Measurements from ENCODE around the gene ME3. TPM values are rescaled to one million over a fixed set of nuclear protein-coding genes. Genes with fewer than 3 reads are reported as not detected.

Gene ME3
- total RNA-seq, 3 donors from 2014 or later = 5.3 to 10.3 (median 8.3) TPM

- DNase-seq (no peak), ATAC-seq (no peak)
- Mint-ChIP-seq H3K9me3 (no peaks in the 10 kb centered on the region), H3K4me1 (ENCODE audit: low read depth) (no peaks in the 10 kb centered on the region), H3K4me3 (no peak overlapping the region), H3K36me3 (ENCODE audit: insufficient read depth) (no peaks in the 10 kb centered on the region), H3K27me3 (ENCODE audit: low read depth) (no peaks in the 10 kb centered on the region)
These were observed 6.4 kb upstream of the ME3 start for GRCh38 chr11:86678823-86679222.

DNA sequence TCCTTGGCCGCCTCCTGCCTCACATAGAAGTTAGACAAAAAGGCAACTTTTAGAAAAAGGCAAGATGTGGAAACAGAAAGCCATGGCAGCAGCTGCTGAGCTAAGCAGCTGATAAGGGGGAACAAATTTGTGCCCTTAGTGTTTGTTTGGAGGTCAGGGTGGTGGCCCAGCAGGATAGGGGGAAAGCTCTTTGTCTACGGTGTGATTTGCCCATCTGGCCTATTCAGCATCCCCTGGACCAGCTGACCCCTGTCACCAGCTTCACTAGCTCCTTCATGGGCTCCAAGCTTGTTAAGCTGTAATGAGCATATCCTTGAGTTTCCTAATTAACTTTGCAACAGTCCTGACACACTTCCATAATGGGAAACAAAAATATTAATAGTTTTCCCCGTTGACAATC lies 5.9 kb upstream of the ME3 start:
- Mint-ChIP-seq H3K27me3 (ENCODE audit: low read depth) (no peaks in the 10 kb centered on the region), H3K36me3 (ENCODE audit: insufficient read depth) (no peaks in the 10 kb centered on the region), H3K9me3 (no peaks in the 10 kb centered on the region), H3K4me1 (ENCODE audit: low read depth) (no peaks in the 10 kb centered on the region), H3K4me3 (no peak overlapping the region)
- DNase-seq (no peak), ATAC-seq (no peak)

DNA sequence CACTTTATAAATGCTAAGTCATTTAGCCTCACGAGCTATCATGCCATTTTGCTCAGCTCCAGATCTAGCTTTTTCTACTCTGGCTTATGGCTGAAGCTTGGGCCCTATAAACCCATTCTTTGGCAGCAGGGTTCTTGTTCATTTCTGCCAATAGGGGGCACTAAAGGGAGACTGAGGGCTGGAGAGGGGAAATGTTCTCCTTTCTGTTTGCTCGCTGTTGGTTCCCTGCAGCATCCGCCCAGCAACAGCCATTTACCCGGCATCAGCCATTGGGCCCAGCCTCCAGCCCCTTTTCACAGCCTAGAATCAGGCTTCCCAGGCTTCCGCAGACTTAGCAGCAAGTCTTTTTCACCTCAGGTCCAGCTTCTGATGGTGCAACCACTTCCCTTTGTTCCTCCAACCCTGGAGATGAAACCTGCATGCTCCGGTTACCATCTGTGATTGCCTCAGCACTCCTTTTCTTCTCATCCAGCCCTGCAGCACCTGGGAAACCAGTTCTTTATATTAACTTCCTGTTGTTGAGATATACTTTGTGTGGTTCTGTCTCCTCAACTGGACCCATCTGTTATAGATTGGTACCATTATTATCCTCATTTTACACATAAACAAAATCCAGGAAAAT lies 4.2 kb upstream of the ME3 start:
- peaks cover 2% of the 10 kb centered on the region for H3K27me3 Mint-ChIP-seq (ENCODE audit: low read depth)
- no peaks in the 10 kb centered on the region for H3K36me3 Mint-ChIP-seq (ENCODE audit: insufficient read depth)
- peaks cover 5% of the 10 kb centered on the region for H3K4me1 Mint-ChIP-seq (ENCODE audit: low read depth)
- DNase-seq = no peak
- no peak for ATAC-seq
- H3K4me3 Mint-ChIP-seq = no peak overlapping the region
- no peaks in the 10 kb centered on the region for H3K9me3 Mint-ChIP-seq

- ATAC-seq (no peak), DNase-seq (no peak)
- Mint-ChIP-seq H3K9me3 (no peaks in the 10 kb centered on the region), H3K4me3 (no peak overlapping the region), H3K36me3 (ENCODE audit: insufficient read depth) (no peaks in the 10 kb centered on the region), H3K4me1 (ENCODE audit: low read depth) (peaks cover 10% of the 10 kb centered on the region), H3K27me3 (ENCODE audit: low read depth) (peaks cover 8% of the 10 kb centered on the region)
These were observed 3.6 kb upstream of the ME3 start for GRCh38 chr11:86676010-86676409.

DNA sequence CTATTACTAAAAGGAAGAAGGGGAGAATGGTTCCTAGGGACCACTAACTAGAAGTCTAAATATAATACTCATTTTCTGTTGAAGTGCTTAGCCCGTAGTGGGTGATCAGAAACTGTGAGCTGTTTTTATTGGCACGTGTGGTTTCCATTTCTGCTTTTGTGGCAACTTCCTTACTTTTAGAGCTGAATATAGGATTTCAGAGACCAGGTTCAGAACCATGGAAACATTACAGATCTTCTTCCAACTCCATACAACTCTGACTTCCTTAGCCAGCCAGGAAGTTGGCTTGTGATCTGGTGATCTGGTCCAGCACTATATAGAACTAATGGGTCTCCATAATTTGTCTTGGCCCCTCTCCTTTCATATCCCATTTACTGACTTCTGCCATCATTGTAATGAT lies 2.6 kb upstream of the ME3 start:
- peaks cover 12% of the 10 kb centered on the region for H3K4me1 Mint-ChIP-seq (ENCODE audit: low read depth)
- no peak for ATAC-seq
- no peaks in the 10 kb centered on the region for H3K36me3 Mint-ChIP-seq (ENCODE audit: insufficient read depth)
- H3K27me3 Mint-ChIP-seq (ENCODE audit: low read depth) = peaks cover 10% of the 10 kb centered on the region
- H3K4me3 Mint-ChIP-seq = no peak overlapping the region
- no peaks in the 10 kb centered on the region for H3K9me3 Mint-ChIP-seq
- DNase-seq = no peak

- Mint-ChIP-seq H3K27me3 (ENCODE audit: low read depth) (peaks cover 19% of the 10 kb centered on the region), H3K4me3 (no peak overlapping the region), H3K4me1 (ENCODE audit: low read depth) (peaks cover 12% of the 10 kb centered on the region), H3K36me3 (ENCODE audit: insufficient read depth) (no peaks in the 10 kb centered on the region), H3K9me3 (no peaks in the 10 kb centered on the region)
- ATAC-seq (no peak), DNase-seq (no peak)
These were observed 1.7 kb upstream of the ME3 start for GRCh38 chr11:86673872-86674750.

DNA sequence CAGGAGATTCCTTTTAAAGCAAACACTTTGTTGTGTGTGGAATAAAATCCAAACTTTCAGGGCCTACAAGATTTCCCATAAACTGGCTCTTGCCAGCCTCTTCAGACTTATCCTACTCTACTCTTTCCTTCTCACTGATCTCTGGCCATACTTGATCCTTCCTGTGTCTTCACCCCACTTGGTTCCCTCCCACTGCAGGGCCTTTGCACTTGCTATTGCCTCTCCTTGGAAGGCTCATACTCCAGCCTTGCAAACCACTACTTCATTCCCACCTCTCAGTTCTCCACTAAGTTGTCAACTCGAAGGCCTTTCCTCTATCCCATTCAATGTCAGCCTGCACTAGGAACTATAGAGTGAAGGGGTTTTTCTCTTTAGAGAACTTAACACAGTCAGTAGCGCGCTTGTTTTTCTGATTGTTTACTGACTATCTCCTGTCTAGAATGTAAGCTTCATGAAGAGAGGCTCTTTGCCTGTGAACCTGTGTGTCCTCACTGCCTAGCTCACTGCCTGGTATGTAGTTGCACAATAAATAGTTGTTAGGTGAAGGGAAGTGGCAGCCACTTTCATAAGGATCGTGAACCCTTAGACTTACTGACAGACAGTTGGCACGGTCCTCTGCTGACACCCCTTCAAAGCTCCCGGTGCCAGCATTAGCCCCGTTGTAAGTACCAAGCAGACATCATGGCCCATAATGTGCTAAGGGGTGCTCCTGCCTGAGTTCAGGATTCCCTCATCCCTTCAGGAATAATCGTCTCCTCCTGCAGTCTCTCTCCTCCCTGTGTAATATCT lies 833 bp upstream of the ME3 start:
- DNase-seq = no peak
- Mint-ChIP-seq H3K9me3 (no peaks in the 10 kb centered on the region), H3K4me3 (peak overlapping the region; percentile 56), H3K36me3 (ENCODE audit: insufficient read depth) (no peaks in the 10 kb centered on the region), H3K4me1 (ENCODE audit: low read depth) (peaks cover 12% of the 10 kb centered on the region), H3K27me3 (ENCODE audit: low read depth) (peaks cover 20% of the 10 kb centered on the region)
- ATAC-seq = no peak

DNA sequence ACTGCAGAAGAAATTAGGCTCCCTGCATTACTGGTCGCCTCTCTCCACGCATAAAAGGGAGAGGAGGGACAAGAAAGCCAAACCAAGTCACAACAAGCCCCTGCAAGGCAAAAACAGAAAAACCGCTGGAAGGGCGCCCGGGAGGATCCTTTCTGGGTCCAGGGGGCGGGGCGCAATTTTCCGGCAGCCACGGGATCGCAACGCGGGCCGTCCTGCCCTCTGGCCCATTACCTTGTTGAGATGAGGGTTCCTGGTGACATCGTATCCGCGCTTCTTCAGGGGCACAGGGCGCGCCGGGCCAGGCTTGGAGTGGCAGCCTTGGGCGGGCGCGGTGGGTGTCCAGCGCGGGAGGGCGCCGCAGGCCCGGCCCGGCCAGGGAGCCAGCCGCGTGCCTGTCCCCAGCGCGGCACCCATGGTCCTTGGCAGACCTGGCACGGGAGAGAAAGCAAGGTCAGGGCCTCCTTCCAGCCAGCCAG lies 847 bp downstream of the ME3 start:
- Mint-ChIP-seq H3K36me3 (ENCODE audit: insufficient read depth) (no peaks in the 10 kb centered on the region), H3K9me3 (no peaks in the 10 kb centered on the region)
- ATAC-seq = peak in 1 of 2 donors; percentile 41

GRCh38 chr11:86670911-86671310 lies 1.5 kb downstream of the ME3 start:
- no peak for DNase-seq
- Mint-ChIP-seq H3K27me3 (ENCODE audit: low read depth) (peaks cover 20% of the 10 kb centered on the region), H3K9me3 (no peaks in the 10 kb centered on the region)

More for the DNA sequence above, 847 bp downstream of the ME3 start:
- Mint-ChIP-seq H3K4me3 (peak overlapping the region; percentile 77), H3K4me1 (ENCODE audit: low read depth) (peaks cover 12% of the 10 kb centered on the region), H3K27me3 (ENCODE audit: low read depth) (peaks cover 20% of the 10 kb centered on the region)
- no peak for DNase-seq

DNA sequence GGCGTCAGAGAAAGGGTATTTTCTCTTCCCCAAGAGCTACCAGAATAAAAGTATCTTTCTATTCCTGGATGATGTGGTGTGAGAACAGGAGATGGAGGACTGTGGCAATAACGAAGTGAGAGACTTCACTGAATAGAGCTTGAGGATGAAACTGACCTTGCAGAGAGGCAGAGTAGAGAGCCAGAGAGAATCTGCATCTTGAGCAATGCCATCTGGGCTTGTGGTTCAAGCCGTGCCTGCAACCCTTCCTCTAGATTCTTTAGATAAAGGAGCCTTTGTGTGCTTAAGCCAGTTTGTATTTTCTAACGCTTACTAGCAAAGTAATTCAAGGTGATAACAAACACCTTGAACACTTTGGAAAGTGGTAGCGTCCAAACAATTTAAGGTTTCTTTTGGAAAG lies 2.2 kb downstream of the ME3 start:
- peaks cover 12% of the 10 kb centered on the region for H3K4me1 Mint-ChIP-seq (ENCODE audit: low read depth)
- H3K27me3 Mint-ChIP-seq (ENCODE audit: low read depth) = peaks cover 20% of the 10 kb centered on the region
- H3K9me3 Mint-ChIP-seq = no peaks in the 10 kb centered on the region
- no peaks in the 10 kb centered on the region for H3K36me3 Mint-ChIP-seq (ENCODE audit: insufficient read depth)
- peak overlapping the region; percentile 70 for H3K4me3 Mint-ChIP-seq
- ATAC-seq = no peak
- DNase-seq = no peak

More at GRCh38 chr11:86670911-86671310, 1.5 kb downstream of the ME3 start:
- H3K36me3 Mint-ChIP-seq (ENCODE audit: insufficient read depth) = no peaks in the 10 kb centered on the region
- H3K4me3 Mint-ChIP-seq = peak overlapping the region; percentile 70
- H3K4me1 Mint-ChIP-seq (ENCODE audit: low read depth) = peaks cover 12% of the 10 kb centered on the region
- no peak for ATAC-seq

GRCh38 chr11:86669424-86669823 lies 3.0 kb downstream of the ME3 start:
- Mint-ChIP-seq H3K9me3 (no peaks in the 10 kb centered on the region), H3K36me3 (ENCODE audit: insufficient read depth) (no peaks in the 10 kb centered on the region), H3K27me3 (ENCODE audit: low read depth) (peaks cover 20% of the 10 kb centered on the region), H3K4me3 (no peak overlapping the region), H3K4me1 (ENCODE audit: low read depth) (peaks cover 12% of the 10 kb centered on the region)
- ATAC-seq = no peak
- no peak for DNase-seq

- ATAC-seq (no peak), DNase-seq (no peak)
- Mint-ChIP-seq H3K4me1 (ENCODE audit: low read depth) (peaks cover 12% of the 10 kb centered on the region), H3K27me3 (ENCODE audit: low read depth) (peaks cover 20% of the 10 kb centered on the region), H3K9me3 (no peaks in the 10 kb centered on the region), H3K4me3 (no peak overlapping the region), H3K36me3 (ENCODE audit: insufficient read depth) (no peaks in the 10 kb centered on the region)
These were observed 3.5 kb downstream of the ME3 start for GRCh38 chr11:86668929-86669328.

DNA sequence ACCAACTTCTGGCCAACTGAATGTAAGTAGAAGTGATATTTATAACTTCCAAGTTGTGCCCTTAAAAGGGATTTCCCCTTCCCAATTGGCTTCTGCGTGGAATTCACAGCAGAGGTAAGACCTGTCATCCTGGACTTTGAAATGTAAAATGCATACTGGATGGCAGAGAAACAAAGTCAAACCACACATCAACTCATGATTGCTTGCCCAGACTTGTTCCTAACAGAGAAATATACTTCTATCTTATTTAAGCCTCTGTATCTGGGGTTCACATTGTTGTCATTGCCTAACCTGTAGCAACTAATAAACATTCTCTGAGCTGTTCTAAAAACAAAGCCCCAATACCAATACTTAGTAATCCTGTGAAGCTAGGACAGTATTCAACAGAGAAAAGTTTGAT lies 6.2 kb downstream of the ME3 start:
- Mint-ChIP-seq H3K4me1 (ENCODE audit: low read depth) (peaks cover 4% of the 10 kb centered on the region), H3K9me3 (no peaks in the 10 kb centered on the region), H3K36me3 (ENCODE audit: insufficient read depth) (no peaks in the 10 kb centered on the region), H3K27me3 (ENCODE audit: low read depth) (peaks cover 14% of the 10 kb centered on the region), H3K4me3 (no peak overlapping the region)
- no peak for ATAC-seq
- DNase-seq = no peak

DNA sequence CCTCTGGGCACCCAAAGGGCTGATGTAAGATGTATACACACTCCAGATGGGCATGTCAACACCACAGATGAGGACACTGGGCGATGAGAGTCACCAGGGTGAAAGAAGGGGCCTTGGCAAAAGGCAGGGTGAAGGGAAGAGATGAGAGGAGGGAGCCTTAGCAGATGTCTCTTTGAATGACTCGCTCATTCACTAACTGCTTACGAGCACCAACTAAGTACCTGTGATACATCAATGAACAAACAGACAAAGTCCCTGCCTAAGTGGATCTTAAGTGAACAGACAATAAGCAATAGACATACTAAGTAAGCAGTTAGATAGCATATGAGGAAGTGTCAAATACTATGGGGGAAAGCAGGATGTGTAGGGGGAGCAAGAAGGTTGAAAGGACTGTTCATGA lies 7.5 kb downstream of the ME3 start:
- H3K4me1 Mint-ChIP-seq (ENCODE audit: low read depth) = no peaks in the 10 kb centered on the region
- H3K4me3 Mint-ChIP-seq = no peak overlapping the region
- ATAC-seq (no peak), DNase-seq (no peak)
- H3K27me3 Mint-ChIP-seq (ENCODE audit: low read depth) = peaks cover 9% of the 10 kb centered on the region
- H3K36me3 Mint-ChIP-seq (ENCODE audit: insufficient read depth) = no peaks in the 10 kb centered on the region
- H3K9me3 Mint-ChIP-seq = no peaks in the 10 kb centered on the region
